MCF 10A (cell line): ENCODE measurements around the gene ITGB5. TPM values are rescaled to one million over a fixed set of nuclear protein-coding genes. Genes with fewer than 3 reads are reported as not detected.
A peak's percentile ranks its signal among the peaks of the same experiment; 100 is the strongest.

Source experiments
- BruUV-seq: library from RNA; stranded (reverse); fragments of 400-500 nt; replicated peaks from 2 replicates; lab custom pipeline; 2021; lab: Mats Ljungman, UMichigan
- CTCF ChIA-PET: fragments of 300-600 bp; sonication (Branson Sonifier 250); formaldehyde crosslinking; extraction: SDS; loops from one replicate; lab custom pipeline; 2021; ENCODE audit warnings: antibody characterized with exemption, inconsistent platforms; lab: Yijun Ruan, JAX
- POLR2A ChIA-PET: fragments of 300-600, 350-650 bp; sonication (Branson Sonifier 250); formaldehyde crosslinking; extraction: SDS; loops from one replicate; lab custom pipeline; 2020; ENCODE audit warnings: antibody characterized with exemption, inconsistent platforms; lab: Yijun Ruan, JAX
- DNase-seq: peaks from one replicate; pipeline ENCODE4 v3.0.0-alpha.2; 2018; ENCODE audit not compliant: unreplicated experiment
- H3K27ac Mint-ChIP-seq: one replicate; pipeline ENCODE4 v1.8.0; 2022; ENCODE audit warnings: mild to moderate bottlenecking, low read depth, mixed read lengths; ENCODE audit not compliant: unreplicated experiment
- H3K27me3 Mint-ChIP-seq: one replicate; pipeline ENCODE4 v1.8.0; 2022; ENCODE audit warnings: mixed read lengths; ENCODE audit not compliant: insufficient read depth, unreplicated experiment
- H3K36me3 Mint-ChIP-seq: one replicate; pipeline ENCODE4 v1.8.0; 2022; ENCODE audit warnings: mild to moderate bottlenecking, moderate library complexity, mixed read lengths; ENCODE audit not compliant: insufficient read depth, unreplicated experiment
- H3K4me1 Mint-ChIP-seq: one replicate; pipeline ENCODE4 v1.8.0; 2022; ENCODE audit warnings: mixed read lengths; ENCODE audit not compliant: insufficient read depth, unreplicated experiment
- H3K4me3 Mint-ChIP-seq: one replicate; pipeline ENCODE4 v1.8.0; 2022; ENCODE audit warnings: mild to moderate bottlenecking, moderate library complexity, mixed read lengths; ENCODE audit not compliant: unreplicated experiment
- H3K9me3 Mint-ChIP-seq: one replicate; pipeline ENCODE4 v1.8.0; 2022; ENCODE audit warnings: mixed read lengths; ENCODE audit not compliant: unreplicated experiment
- intact Hi-C: fragments of 100-400 bp; cut with micrococcal nuclease; formaldehyde crosslinking; loops from 2 replicates; pipeline ENCODE4 v1.14.1; 2022
- total RNA-seq: library from RNA; stranded (reverse); gene quantifications from 2 replicates; pipeline ENCODE4 v1.2.3, GENCODE V29; 2022
- TF ChIP-seq, protein P1 (sequence below): fragments of 200-600 bp; IDR thresholded peaks from one replicate; pipeline ENCODE4 v1.8.0; 2022; ENCODE audit warnings: antibody characterized with exemption, mild to moderate bottlenecking; ENCODE audit not compliant: unreplicated experiment

ITGB5 gene
- total RNA-seq, 1 experiment from 2014 or later: 101 TPM

DNA sequence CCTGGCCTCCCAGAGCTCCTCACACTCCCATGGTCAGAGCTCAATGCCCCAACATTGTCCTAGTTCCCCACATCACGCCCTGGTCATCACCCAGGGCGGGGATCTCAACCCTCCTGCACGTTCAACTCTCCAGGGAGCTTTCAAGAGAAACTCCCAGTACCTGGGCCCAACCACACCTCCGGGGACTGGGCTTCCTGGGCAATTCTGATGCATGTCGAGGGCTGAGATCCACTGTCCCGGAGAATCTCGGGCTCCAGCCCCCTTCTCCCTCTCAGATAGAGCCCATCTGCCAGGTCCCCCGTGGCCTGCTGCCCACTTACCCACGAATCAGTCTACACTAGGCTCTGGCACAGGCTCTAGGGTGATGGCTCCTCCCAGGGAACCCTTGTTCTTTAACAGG, 117.7 kb downstream of the ITGB5 start:
- no TSS peak for BruUV-seq
- TF ChIP-seq, protein P1, sequence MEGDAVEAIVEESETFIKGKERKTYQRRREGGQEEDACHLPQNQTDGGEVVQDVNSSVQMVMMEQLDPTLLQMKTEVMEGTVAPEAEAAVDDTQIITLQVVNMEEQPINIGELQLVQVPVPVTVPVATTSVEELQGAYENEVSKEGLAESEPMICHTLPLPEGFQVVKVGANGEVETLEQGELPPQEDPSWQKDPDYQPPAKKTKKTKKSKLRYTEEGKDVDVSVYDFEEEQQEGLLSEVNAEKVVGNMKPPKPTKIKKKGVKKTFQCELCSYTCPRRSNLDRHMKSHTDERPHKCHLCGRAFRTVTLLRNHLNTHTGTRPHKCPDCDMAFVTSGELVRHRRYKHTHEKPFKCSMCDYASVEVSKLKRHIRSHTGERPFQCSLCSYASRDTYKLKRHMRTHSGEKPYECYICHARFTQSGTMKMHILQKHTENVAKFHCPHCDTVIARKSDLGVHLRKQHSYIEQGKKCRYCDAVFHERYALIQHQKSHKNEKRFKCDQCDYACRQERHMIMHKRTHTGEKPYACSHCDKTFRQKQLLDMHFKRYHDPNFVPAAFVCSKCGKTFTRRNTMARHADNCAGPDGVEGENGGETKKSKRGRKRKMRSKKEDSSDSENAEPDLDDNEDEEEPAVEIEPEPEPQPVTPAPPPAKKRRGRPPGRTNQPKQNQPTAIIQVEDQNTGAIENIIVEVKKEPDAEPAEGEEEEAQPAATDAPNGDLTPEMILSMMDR: no peak
- ChIA-PET POLR2A (no interaction called here), CTCF (interaction anchor here (4.2 to 15.0 kb wide), 3 partner anchors 9 to 135 kb away, joined by 44 to 263 read pairs (median 45); no protein-coding TSS in a partner anchor)
- DNase-seq: no peak
- Mint-ChIP-seq H3K27me3 (no peaks in the 10 kb centered on the region), H3K4me3 (no peak overlapping the region), H3K27ac (no peak overlapping the region), H3K36me3 (peaks cover 31% of the 10 kb centered on the region), H3K9me3 (no peaks in the 10 kb centered on the region), H3K4me1 (peaks cover 5% of the 10 kb centered on the region)
- intact Hi-C loops: loop anchor here (1.0 kb wide), 1 partner anchor 132 kb away; no protein-coding TSS in a partner anchor

DNA sequence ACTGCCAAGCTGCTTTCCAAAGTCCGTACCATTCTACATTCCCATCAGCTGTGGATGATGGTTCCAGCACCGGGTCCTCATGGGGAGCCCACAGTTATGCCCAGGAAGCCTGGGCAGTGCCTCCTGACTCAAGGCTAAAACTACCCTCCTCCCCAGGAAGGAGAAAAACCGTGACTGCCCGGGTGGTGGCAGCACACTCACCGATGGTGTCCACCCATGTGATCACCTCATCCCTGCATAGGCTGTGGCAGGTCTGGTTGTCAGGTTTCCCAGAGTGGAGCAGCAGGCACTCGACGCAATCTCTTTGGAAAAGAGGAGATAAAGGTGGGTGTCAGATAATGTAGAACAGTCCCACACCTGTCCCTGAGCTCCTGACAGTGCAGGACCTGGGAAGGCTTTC, 118.4 kb downstream of the ITGB5 start:
- H3K9me3 Mint-ChIP-seq: no peaks in the 10 kb centered on the region
- DNase-seq: peak; percentile 56
- BruUV-seq: no TSS peak
- no peaks in the 10 kb centered on the region for H3K4me1 Mint-ChIP-seq
- ChIA-PET CTCF (interaction anchor here (0.5 to 15.0 kb wide), 4 partner anchors 9 to 750 kb away, joined by 3 to 263 read pairs (median 44); no protein-coding TSS in a partner anchor), POLR2A (no interaction called here)
- H3K27ac Mint-ChIP-seq: no peak overlapping the region
- intact Hi-C loops: loop anchor here (1.0 kb wide), 1 partner anchor 132 kb away; no protein-coding TSS in a partner anchor
- H3K36me3 Mint-ChIP-seq: peaks cover 34% of the 10 kb centered on the region
- H3K27me3 Mint-ChIP-seq: no peaks in the 10 kb centered on the region
- TF ChIP-seq, protein P1: peak; percentile 43
- H3K4me3 Mint-ChIP-seq: no peak overlapping the region

DNA sequence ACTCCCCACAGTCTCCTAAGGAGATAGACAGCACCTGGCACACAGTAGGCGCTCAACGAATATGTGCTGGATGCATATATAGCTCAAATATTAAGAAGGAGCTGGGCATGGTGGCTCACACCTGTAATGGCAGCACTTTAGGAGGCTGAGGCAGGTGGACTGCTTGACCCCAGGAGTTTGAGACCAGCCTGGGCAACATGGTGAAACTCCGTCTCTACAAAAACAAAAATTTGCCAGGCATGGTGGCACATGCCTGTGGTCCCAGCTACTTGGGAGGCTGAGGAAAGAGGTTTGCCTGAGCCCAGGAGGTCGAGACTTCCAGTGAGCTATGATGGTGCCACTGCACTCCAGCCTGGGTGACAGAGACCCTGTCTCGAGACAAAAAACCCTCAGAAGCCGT, 119.5 kb downstream of the ITGB5 start:
- Mint-ChIP-seq H3K4me3 (no peak overlapping the region), H3K9me3 (no peaks in the 10 kb centered on the region), H3K36me3 (peaks cover 43% of the 10 kb centered on the region), H3K27me3 (no peaks in the 10 kb centered on the region), H3K27ac (no peak overlapping the region), H3K4me1 (no peaks in the 10 kb centered on the region)
- POLR2A ChIA-PET: no interaction called here
- intact Hi-C loops: no loop called here
- CTCF ChIA-PET: interaction anchor here (1.6 to 15.0 kb wide), 3 partner anchors 19 to 153 kb away, joined by 3 to 263 read pairs (median 44); no protein-coding TSS in a partner anchor
- no TSS peak for BruUV-seq
- TF ChIP-seq, protein P1: no peak
- DNase-seq: no peak

DNA sequence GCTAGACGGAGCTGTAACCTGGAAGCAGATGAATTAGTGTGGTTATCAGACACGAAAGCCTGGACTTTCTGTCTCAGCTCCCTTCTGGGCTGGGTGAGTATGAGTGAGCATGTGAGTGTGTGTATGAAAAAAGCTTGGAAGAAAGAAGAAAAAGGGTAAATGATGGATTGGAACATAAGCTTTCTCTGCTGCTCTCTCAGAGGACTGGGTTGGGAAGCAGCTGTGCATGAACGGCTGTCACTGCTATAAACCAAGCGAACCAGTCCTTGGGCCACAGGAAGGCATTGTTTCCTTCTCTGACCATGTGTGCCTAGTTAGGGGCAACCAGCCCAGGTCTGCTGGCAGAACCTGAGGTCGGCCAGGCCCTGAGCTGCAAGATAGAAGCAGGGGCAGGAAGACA, 119.9 kb downstream of the ITGB5 start:
- Mint-ChIP-seq H3K4me1 (no peaks in the 10 kb centered on the region), H3K36me3 (peaks cover 40% of the 10 kb centered on the region), H3K27ac (no peak overlapping the region), H3K27me3 (no peaks in the 10 kb centered on the region), H3K9me3 (no peaks in the 10 kb centered on the region), H3K4me3 (no peak overlapping the region)
- CTCF ChIA-PET: interaction anchor here (0.5 to 15.0 kb wide), 4 partner anchors 19 to 581 kb away, joined by 3 to 263 read pairs (median 24); no protein-coding TSS in a partner anchor
- no peak for DNase-seq
- POLR2A ChIA-PET: no interaction called here
- no TSS peak for BruUV-seq
- TF ChIP-seq, protein P1: no peak
- intact Hi-C loops: no loop called here
